Ovary (tissue), 3 donors: ENCODE measurements around the gene CACNA2D3.

Experiments used
- CTCF ChIP-seq, 3 donors: fragments of 450-650 bp in 2 of 3; fragments of 200-600 bp in 1 of 3; IDR thresholded peaks; one replicate each; pipeline versions ENCODE4 v1.5.1 to v1.8.0; 2016 to 2022; ENCODE audit warnings: antibody characterized with exemption in 3 of 3, mild to moderate bottlenecking in 1 of 3
- EP300 ChIP-seq: sonication (generic); formaldehyde crosslinking; IDR thresholded peaks from one replicate; pipeline ENCODE4 v1.6.1; 2017; ENCODE audit warnings: antibody characterized with exemption
- POLR2A ChIP-seq: fragments of 450-650 bp; IDR thresholded peaks from one replicate; pipeline ENCODE4 v1.6.1; 2017; ENCODE audit warnings: antibody characterized with exemption, mild to moderate bottlenecking, moderate library complexity
- donor health status: DM: no; HTN: no; CAD: no.

GRCh38 chr3:54731732-54732445, 609.5 kb downstream of the CACNA2D3 start:
- no peak for TF ChIP-seq CTCF (IDR thresholded peaks at IDR 0.05)
- no peak for TF ChIP-seq POLR2A
- TF ChIP-seq EP300 = no peak
